VCaP (cell line): ENCODE results near the gene WDR76.

Source experiments
- H3K27ac ChIP-seq: fragments of 450-650 bp; 2 replicates; pipeline ENCODE4 v1.5.1; 2017
- CTCF ChIP-seq: fragments of 450-650 bp; conservative IDR thresholded peaks from 2 replicates; pipeline ENCODE4 v1.5.1; 2017; ENCODE audit warnings: mild to moderate bottlenecking, moderate library complexity

The WDR76 gene

DNA sequence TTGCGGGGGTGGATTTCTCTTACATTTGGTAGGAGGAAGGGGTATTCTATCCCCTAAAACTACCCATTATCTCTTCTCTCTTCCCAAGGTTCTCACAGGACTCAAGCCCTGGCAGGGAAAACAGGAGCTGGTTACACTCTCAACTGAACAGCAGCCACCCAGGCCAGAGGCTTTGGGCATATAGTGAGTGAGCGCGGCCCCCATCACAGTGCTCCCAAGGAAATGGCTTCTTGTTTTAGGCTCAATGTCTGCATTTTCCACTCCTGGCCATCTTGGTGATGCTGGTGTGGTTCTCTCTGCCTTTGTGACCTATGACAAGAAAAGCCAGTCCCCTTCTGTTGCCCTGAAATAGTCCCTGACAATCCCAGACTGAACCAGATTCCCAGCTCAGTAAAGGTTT, 50.1 kb downstream of the WDR76 start:
- no peak for TF ChIP-seq CTCF
- peak overlapping the region; percentile 83 for H3K27ac ChIP-seq

DNA sequence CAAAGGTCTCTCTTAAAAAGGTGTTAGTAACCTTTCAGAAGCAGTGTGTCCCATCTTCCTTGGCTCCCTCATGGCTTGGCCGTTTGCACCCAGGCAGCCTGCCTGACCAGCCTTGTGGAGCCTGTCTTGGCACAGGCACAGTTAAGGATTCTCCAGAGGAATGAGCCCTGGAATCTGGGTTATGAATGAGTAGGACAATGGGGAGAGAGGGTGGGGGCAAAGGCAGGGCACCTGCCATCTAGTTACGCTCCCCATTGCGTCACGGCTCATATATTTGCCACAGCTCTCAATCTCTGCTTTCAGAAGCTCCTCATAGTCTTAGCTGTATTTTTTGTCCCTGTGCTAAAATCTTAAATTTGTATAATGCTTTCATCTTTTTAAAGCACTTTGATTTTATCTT, 50.6 kb downstream of the WDR76 start:
- peak overlapping the region; percentile 83 for H3K27ac ChIP-seq
- TF ChIP-seq CTCF: no peak

GRCh38 chr15:43878446-43878845, 51.6 kb downstream of the WDR76 start:
- peak overlapping the region; percentile 83 for H3K27ac ChIP-seq
- no peak for TF ChIP-seq CTCF

DNA sequence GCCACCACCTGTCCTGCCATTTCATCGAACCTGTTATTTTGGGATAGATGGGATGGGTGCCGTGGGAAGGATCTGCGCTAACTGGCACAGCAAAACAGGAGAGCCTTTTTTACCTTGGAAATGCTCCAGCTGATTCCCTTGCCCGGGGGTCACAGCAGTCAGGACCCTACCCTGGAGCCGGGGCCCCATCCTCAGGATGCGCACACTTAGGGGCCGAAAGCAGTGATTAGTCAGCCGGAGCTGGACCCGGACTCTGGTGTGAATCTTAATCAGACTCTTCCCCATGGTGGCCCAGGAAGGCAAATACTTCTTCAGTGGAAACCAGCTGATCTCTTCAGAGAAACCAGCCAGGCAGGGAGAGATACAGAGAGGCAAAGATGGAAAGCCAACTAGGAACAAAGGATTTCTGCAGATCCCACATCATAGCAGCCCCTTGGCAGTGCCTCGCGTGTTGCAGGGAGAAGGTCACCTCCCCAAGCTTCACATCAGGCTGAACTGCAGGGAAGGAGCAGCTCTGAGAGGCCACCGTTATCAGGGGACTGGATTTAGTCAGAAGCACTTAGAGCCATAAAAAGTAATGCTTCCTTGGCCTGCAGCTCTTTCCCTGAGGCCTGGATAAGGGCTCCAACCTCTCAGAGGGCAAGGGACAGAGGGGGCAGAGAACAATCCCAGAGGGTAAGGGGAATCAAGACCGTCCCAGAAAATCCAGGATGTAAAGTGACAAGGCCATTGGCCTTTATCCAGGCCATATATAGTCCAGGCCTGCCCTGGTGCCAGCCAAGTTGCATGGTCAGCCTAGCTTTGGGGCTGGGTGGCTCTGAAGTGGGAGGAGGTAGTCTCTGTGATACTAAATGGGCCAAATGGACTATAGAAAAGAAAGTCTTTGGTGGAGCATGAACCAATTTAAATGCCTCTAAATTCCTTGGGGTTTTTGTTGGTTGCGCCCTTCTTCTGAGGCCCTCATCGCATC, 52.9 kb downstream of the WDR76 start:
- peak overlapping the region; percentile 83; the same call in 1 of the 2 replicates for H3K27ac ChIP-seq
- no peak for TF ChIP-seq CTCF

DNA sequence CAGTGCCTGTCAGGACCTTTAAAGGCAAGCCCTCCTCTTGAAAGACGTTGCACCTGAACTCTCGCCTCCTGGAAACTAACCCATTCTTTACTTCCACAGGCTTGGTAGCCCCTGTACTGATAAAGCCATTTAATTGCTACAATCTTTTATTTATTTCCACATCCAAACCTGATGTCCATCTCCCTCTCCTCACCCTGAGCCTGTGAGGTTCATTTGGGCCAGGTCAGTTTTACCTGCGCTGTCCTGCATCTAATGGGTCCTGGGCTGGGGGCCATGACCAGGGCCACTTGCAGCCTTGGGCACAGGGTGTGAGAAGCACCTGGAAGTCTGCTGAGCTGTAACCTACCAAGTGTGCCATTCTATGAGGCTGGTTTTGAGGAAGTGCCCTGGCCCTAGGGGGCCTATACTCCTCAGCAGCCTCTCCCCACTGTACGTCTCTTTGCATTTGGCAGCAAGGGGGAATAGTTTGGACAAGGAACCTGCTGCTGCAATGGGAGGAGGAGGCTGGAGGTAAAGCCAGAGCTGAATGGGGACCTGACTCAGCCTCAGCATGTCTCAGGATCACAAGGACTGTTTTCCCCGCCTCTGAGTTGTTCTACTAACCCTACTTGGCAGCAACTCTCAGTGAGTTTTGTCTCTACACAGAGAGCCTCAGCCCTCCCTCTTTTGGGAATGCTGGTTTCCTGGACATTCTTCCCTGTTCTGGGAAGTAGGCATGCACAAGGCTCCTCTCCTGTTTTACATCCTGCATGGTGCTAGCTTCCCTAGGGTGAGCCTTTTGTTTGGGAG, 53.8 kb downstream of the WDR76 start:
- H3K27ac ChIP-seq: peak overlapping the region; percentile 83; the same call in 1 of the 2 replicates
- TF ChIP-seq CTCF: no peak

DNA sequence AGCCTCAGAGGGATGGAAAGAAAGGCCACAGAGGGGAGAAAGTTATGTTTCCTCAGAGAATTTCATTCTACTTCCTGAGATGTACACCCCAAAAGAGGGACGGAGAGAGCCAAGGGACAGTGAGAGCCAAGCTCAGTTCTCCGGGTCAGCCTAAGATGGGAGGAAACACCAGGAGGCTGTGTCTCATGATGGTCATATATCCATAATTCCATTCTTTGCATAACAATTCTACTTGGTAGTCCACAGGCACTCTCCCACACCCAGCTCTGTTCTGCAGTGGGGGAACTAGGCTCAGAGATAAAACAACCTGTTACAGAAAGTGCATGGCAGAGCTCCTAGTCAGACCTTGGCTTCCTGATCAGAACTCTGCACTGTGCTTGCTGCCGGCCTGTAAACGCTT, 54.4 kb downstream of the WDR76 start:
- no peak for TF ChIP-seq CTCF

DNA sequence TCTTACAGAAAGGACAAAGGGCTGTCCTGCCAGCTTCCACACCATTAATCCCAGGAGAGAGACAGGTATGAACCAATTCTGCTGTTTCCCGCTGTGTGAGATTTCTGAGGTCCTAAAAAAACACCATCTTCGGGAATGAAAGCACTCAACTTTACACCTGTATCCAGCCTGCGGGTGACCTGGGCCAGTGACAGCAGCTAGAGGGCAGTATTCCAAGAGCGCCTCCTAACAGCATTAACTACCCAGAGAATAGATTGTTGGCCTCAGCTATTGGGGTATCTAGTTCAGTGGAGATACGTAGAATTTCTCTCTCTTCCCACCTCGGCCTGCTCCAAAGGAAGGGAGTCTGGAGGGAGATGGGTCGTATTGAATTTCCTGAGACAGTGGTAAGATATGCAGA, 55.1 kb downstream of the WDR76 start:
- no peak overlapping the region for H3K27ac ChIP-seq
- peak; percentile 54 for TF ChIP-seq CTCF

More for the DNA sequence above, 54.4 kb downstream of the WDR76 start:
- H3K27ac ChIP-seq: no peak overlapping the region
